K562 (cell line): ENCODE measurements around the gene CHMP2A. TPM values are rescaled to one million over a fixed set of nuclear protein-coding genes. Genes with fewer than 3 reads are reported as not detected.

Experiments used
- ATAC-seq: fragments of 200-7000 bp; cut with Tn5 transposase; 3 replicates; pipeline ENCODE4 v1.9.1; 2020; ENCODE audit warnings: moderate library complexity
- BruUV-seq: library from RNA; stranded (reverse); fragments of 400-500 nt; replicated peaks from 2 replicates; lab custom pipeline; 2021; lab: Mats Ljungman, UMichigan
- CTCF ChIA-PET: fragments of 300-600 bp; formaldehyde crosslinking; extraction: SDS; loops from one replicate; lab custom pipeline; 2021; ENCODE audit warnings: low intra/inter-chr PET ratio; lab: Yijun Ruan, JAX
- POLR2A ChIA-PET: fragments of 300-600, 350-650 bp; sonication (Branson Sonifier 250); formaldehyde crosslinking; extraction: SDS; loops from one replicate; lab custom pipeline; 2021; ENCODE audit warnings: antibody characterized with exemption, inconsistent platforms; lab: Yijun Ruan, JAX
- DNase-seq, 4 experiments: peaks; one replicate each; pipeline versions ENCODE4 v3.0.0 to v3.0.0-alpha.2; 2011 to 2018; ENCODE audit warnings: low spot score in 3 of 4, mixed read lengths in 3 of 4; ENCODE audit errors: extremely low read depth in 1 of 4
- FAIRE-seq: peaks from 2 replicates; lab custom pipeline; 2011; peaks lifted over from hg19 to GRCh38; lab: Jason Lieb, UNC
- H2AFZ ChIP-seq: 2 replicates; pipeline ENCODE4 v1.6.0; 2011; ENCODE audit warnings: low read depth, low read length, control low read depth, inconsistent platforms
- H3K27ac ChIP-seq: fragments of 200-600 bp; 3 replicates; pipeline ENCODE4 v1.8.0; 2011; ENCODE audit warnings: low read depth, mild to moderate bottlenecking, control low read depth, inconsistent platforms, low read length, moderate library complexity, mixed read lengths; ENCODE audit errors: extremely low read depth
- H3K27me3 ChIP-seq, 2 experiments: fragments of 300-600 bp in 1 of 2; 2 replicates in 1 of 2; 3 replicates in 1 of 2; pipeline versions ENCODE4 v1.6.0 to v1.8.0; 2011; ENCODE audit warnings: inconsistent platforms in 2 of 2, low read length in 2 of 2, mild to moderate bottlenecking in 1 of 2, mixed read lengths in 1 of 2, moderate library complexity in 1 of 2; ENCODE audit not compliant: control insufficient read depth in 2 of 2, insufficient read depth in 2 of 2
- H3K36me3 ChIP-seq: fragments of 300-600 bp; 3 replicates; pipeline ENCODE4 v1.8.0; 2011; ENCODE audit warnings: mild to moderate bottlenecking, low read length, inconsistent platforms; ENCODE audit not compliant: control insufficient read depth, insufficient read depth
- H3K4me1 ChIP-seq, 2 experiments: fragments of 200-600 bp in 1 of 2; replicated peaks in 1 of 2; 2 replicates in 1 of 2; 3 replicates in 1 of 2; pipeline versions ENCODE4 v1.5.1 to v1.8.0; 2011; ENCODE audit warnings: inconsistent platforms in 2 of 2, low read length in 2 of 2, mild to moderate bottlenecking in 1 of 2, mixed read lengths in 1 of 2, moderate library complexity in 1 of 2; ENCODE audit not compliant: control insufficient read depth in 2 of 2, insufficient read depth in 2 of 2
- H3K4me2 ChIP-seq: 2 replicates; pipeline ENCODE4 v1.6.1; 2011; ENCODE audit warnings: low read length, control low read depth, inconsistent platforms, mixed read lengths; ENCODE audit not compliant: insufficient read depth
- H3K4me3 ChIP-seq: fragments of 200-600 bp; sonication (generic), shearing (Covaris generic); 2 replicates; pipeline ENCODE4 v1.5.1; 2016; ENCODE audit warnings: control low read depth, inconsistent platforms
- H3K79me2 ChIP-seq: fragments of 200-600 bp; 3 replicates; pipeline ENCODE4 v1.8.0; 2011; ENCODE audit warnings: low read length, inconsistent platforms; ENCODE audit not compliant: control insufficient read depth, insufficient read depth
- H3K9ac ChIP-seq, 2 experiments: 2 replicates each; pipeline versions ENCODE4 v1.6.0 to v1.6.1; 2011; ENCODE audit warnings: low read depth in 2 of 2, low read length in 2 of 2, control low read depth in 1 of 2, inconsistent platforms in 1 of 2, mild to moderate bottlenecking in 1 of 2, mixed read lengths in 1 of 2; ENCODE audit not compliant: insufficient read depth in 1 of 2
- H3K9me1 ChIP-seq: one replicate; pipeline ENCODE4 v1.6.0; 2011; ENCODE audit warnings: inconsistent platforms, mild to moderate bottlenecking, low read length, moderate library complexity; ENCODE audit not compliant: control insufficient read depth, insufficient read depth
- H3K9me3 ChIP-seq: replicated peaks from 2 replicates; pipeline ENCODE4 v1.5.1; 2011; ENCODE audit warnings: low read depth, low read length, inconsistent platforms; ENCODE audit not compliant: control insufficient read depth, insufficient read depth
- H4K20me1 ChIP-seq: replicated peaks from 2 replicates; pipeline ENCODE4 v1.6.1; 2011; ENCODE audit warnings: low read length, inconsistent platforms, mixed read lengths; ENCODE audit not compliant: control insufficient read depth, insufficient read depth
- CEBPG ChIP-seq, 3 experiments: fragments of 200-800 bp in 1 of 3; sonication (Bioruptor generic) in 1 of 3; sonication (generic) in 1 of 3; formaldehyde crosslinking in 1 of 3; IDR thresholded peaks in 2 of 3; conservative IDR thresholded peaks in 1 of 3; 2 replicates each; pipeline versions ENCODE4 v1.6.1 to v1.8.0; 2016 to 2022; ENCODE audit warnings: missing compliant biosample characterization in 2 of 3, missing genetic modification characterization in 2 of 3, mild to moderate bottlenecking in 1 of 3, missing genetic modification reagents in 1 of 3
- EWSR1 ChIP-seq: fragments of 450-650 bp; IDR thresholded peaks from 2 replicates; pipeline ENCODE4 v1.6.1; 2018; ENCODE audit warnings: borderline replicate concordance, mild to moderate bottlenecking, low read depth, moderate library complexity; ENCODE audit not compliant: partially characterized antibody
- MCM5 ChIP-seq: fragments of 450-650 bp; IDR thresholded peaks from 2 replicates; pipeline ENCODE4 v1.6.1; 2016; ENCODE audit warnings: low read depth
- WGBS: fragments of 100-300 bp; shearing (Covaris generic); methylation state at CpG from one replicate; pipeline ENCODE4 v1.1.6; 2016; ENCODE audit warnings: low coverage, mixed read lengths; ENCODE audit not compliant: insufficient coverage; ENCODE audit errors: missing lambda C conversion rate; 5-methylcytosine and 5-hydroxymethylcytosine counted together
- in situ Hi-C: fragments of 300-500 bp; cut with MboI; formaldehyde crosslinking; loops from 4 replicates; pipeline ENCODE4 v1.15.0; 2018; ENCODE audit warnings: inconsistent platforms, mixed read lengths
- intact Hi-C: fragments of 100-400 bp; cut with micrococcal nuclease; formaldehyde crosslinking; loops from 2 replicates; pipeline ENCODE4 v1.14.2; 2022
- polyA plus RNA-seq, 8 experiments: library from polyadenylated mRNA; depleted of rRNA in 4 of 8; stranded (reverse) in 5 of 8; unstranded in 3 of 8; fragments of >200 nt; fragmentation: Nextera tagmentation in 2 of 8; fragmentation: Illumina TruSeq in 1 of 8; extraction: Ambion mirVana in 2 of 8; extraction: Trizol in 1 of 8; gene quantifications; 2 replicates each; pipeline versions ENCODE4 v1.2.1 to v1.2.3, GENCODE V29; 2011 to 2014; ENCODE audit warnings: inconsistent platforms in 1 of 8, missing spikeins in 1 of 8
- total RNA-seq, 7 experiments: library from RNA; depleted of rRNA in 6 of 7; stranded (reverse); fragments of >200 nt in 6 of 7; fragmentation: Illumina TruSeq in 2 of 7; extraction: Trizol in 2 of 7; gene quantifications; 2 replicates each; pipeline versions ENCODE4 v1.2.1 to v1.2.3, GENCODE V29; 2011 to 2021; ENCODE audit warnings: low replicate concordance in 1 of 7

Gene CHMP2A
- total and polyA plus RNA-seq, 9 of the 15 experiments (the other 6 are each of a cell fraction or from before 2014, with no cell fraction given), result 57.6 to 159 (median 87.2) TPM

- 38% methylated on average over 7 of the region's 8 CpGs for WGBS
- no peaks in the 10 kb centered on the region for H3K36me3 ChIP-seq
- ChIA-PET CTCF (no interaction called here), POLR2A (no interaction called here)
- in situ Hi-C loops, result no loop called here
- no TSS peak for BruUV-seq
- no peaks in the 10 kb centered on the region for H3K9me1 ChIP-seq
- TF ChIP-seq EWSR1, result no peak
- TF ChIP-seq CEBPG (CRISPR knock-in tag; IDR thresholded peaks at IDR 0.05), result peak; percentile 52
- TF ChIP-seq CEBPG (tag; conservative IDR thresholded peaks at IDR 0.05 in 1 of 2, IDR thresholded peaks at IDR 0.05 in 1 of 2), result no peak
- TF ChIP-seq MCM5, result no peak
- no peak overlapping the region for H3K4me2 ChIP-seq
- H3K9me3 ChIP-seq, result no peaks in the 10 kb centered on the region
- intact Hi-C loops, result no loop called here
- H3K27me3 ChIP-seq, result no peaks in the 10 kb centered on the region; a peak in 1 of 5 replicates
- no peak overlapping the region for H3K9ac ChIP-seq
- H3K4me1 ChIP-seq, result peaks cover 0 to 10% of the 10 kb centered on the region in 2 experiments; a peak in 2 of 5 replicates
- FAIRE-seq (no peak), DNase-seq (no peak), ATAC-seq (peak; percentile 72)
- H3K27ac ChIP-seq, result no peak overlapping the region
- H2AFZ ChIP-seq, result no peak overlapping the region
- H4K20me1 ChIP-seq, result no peaks in the 10 kb centered on the region
- H3K4me3 ChIP-seq, result no peak overlapping the region
- no peaks in the 10 kb centered on the region for H3K79me2 ChIP-seq
Measured at GRCh38 chr19:58536852-58537798, 17.8 kb downstream of the CHMP2A start.
